AG20443 (cell line): ENCODE measurements around the gene PLA2G6.
"Not testable (repeated sequence)": the region's sequence is repeated elsewhere in the genome, so short reads cannot be mapped to it uniquely, and the experiment has no call there.

Source experiments
- DNase-seq: peaks from one replicate; pipeline ENCODE4 v3.0.0; 2012; ENCODE audit warnings: low spot score, mixed read lengths

PLA2G6 gene

DNA sequence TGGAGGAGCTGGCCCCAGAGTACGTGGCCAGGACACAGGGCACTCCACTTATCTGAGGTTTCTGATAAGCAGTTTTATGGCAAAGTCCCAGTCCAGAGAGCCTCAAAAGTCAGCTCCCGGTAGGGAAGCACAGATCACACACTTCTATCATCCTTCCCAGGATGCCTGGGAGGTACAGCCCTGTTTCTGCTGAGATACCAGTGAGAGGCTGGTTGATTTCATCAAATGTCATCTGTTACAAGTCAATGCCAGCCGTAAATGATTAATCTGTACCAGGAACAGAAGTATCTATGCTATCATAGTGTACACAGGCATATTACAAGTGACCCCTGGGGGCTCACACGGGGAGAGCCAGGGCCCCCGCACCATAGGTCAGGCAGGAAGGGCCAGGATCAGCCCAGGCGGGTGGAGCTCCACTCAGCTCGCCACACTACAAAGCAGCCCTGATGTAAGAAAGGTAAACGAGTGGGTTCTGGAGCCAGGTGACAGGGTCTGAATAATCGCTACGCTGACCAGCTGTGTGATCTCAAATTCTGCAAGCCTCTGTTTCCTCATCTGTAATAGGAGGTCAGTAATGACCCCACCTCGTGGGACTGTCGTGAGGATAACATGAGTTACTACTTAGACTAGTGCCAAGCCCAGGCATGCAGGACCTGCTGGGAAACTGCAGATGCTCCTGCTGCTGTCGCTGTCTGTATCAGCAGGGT lies 17.6 kb downstream of the PLA2G6 start:
- peak; percentile 1 for DNase-seq

DNA sequence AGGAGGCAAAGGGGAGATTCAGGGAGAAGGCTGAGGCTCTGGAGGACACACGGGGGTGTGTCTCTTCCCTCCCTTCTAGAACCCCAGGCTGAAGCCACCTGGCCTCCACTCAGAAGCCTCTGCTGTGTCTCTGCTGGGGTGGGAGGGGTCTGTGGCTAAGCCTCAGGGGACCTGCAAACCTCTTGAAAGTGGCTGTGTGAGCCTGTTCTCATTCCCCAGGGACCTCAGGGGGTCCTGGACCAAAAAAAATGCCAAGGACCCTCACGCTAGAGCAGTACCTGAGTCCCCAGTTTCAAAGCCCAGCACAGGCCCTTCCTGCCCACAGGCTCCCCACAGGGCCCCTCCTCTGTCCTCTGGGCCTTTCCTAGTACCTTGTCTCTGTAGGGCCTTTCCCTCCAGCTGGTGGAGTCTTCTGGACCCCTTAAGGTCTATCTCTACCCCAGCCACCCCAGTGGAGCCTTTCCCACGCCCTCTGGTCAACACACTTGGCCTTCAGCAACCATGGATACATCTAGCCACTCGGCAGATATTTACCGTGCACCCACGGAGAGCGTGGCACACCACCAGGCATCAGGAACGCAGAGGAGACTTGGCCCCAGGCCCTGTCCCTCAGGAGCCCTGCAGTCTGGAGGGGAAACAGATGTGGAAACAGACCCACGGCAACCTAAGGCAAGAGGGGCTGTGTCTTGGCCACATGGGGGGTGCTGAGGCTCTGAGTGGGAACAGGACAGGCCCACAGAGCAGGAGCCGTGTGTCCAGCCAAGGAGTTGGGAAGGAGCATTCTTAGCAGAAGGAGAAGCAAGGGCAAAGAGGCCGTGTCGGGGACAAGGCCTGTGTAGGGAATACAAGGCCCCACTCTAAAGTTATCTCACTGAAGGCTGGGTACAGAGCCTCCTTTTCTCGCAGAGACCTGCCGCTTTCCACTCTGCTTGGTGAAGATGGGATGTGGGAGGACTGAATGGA lies 18.5 kb downstream of the PLA2G6 start:
- peak; percentile 4 for DNase-seq

GRCh38 chr22:38155703-38156102 lies 25.9 kb downstream of the PLA2G6 start:
- DNase-seq = no peak

GRCh38 chr22:38154563-38154915 lies 27.1 kb downstream of the PLA2G6 start:
- DNase-seq = not testable (repeated sequence)

GRCh38 chr22:38153821-38154562 lies 27.6 kb downstream of the PLA2G6 start:
- DNase-seq = no peak

DNA sequence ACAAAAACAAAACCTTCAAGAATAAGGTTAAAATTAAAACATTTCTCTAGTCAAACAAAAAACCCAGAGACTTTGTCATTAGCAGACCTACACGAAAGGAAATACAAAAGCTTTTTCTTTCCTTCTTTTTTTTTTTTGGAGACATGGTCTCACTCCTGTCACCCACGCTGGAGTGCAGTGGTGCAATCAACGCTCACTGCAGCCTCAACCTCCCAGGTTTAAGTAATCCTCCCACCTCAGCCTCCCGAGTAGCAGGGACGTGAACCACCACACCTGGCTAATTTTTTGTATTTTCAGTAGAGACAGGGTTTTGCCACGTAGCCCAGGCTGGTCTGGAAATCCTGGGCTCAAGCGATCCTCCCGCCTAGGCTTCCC lies 30.5 kb downstream of the PLA2G6 start:
- no peak for DNase-seq

- DNase-seq = peak; percentile 43
Observed at GRCh38 chr22:38148245-38148644, 33.4 kb downstream of the PLA2G6 start.

DNA sequence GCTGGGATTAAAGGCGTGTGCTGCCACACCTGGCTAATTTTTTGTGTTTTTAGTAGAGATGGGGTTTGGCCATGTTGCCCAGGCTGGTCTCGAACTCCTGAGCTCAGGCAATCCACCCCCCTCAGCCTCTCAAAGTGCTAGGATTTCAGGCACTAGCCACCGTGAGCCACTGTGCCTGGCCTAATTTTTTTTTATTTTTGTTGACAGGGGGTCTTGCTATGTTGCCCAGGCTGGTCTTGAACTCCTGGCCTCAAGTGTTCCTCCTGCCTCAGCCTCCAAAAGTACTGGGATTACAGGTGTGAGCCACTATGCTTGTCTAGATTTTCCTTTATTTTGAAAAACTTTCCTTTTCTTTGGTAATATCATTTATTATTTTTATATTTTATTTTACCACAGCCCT lies 35.5 kb downstream of the PLA2G6 start:
- DNase-seq = not testable (repeated sequence)

- no peak for DNase-seq
Observed at GRCh38 chr22:38144025-38144405, 37.6 kb downstream of the PLA2G6 start.

GRCh38 chr22:38142606-38143005 lies 39.0 kb downstream of the PLA2G6 start:
- DNase-seq = no peak

DNA sequence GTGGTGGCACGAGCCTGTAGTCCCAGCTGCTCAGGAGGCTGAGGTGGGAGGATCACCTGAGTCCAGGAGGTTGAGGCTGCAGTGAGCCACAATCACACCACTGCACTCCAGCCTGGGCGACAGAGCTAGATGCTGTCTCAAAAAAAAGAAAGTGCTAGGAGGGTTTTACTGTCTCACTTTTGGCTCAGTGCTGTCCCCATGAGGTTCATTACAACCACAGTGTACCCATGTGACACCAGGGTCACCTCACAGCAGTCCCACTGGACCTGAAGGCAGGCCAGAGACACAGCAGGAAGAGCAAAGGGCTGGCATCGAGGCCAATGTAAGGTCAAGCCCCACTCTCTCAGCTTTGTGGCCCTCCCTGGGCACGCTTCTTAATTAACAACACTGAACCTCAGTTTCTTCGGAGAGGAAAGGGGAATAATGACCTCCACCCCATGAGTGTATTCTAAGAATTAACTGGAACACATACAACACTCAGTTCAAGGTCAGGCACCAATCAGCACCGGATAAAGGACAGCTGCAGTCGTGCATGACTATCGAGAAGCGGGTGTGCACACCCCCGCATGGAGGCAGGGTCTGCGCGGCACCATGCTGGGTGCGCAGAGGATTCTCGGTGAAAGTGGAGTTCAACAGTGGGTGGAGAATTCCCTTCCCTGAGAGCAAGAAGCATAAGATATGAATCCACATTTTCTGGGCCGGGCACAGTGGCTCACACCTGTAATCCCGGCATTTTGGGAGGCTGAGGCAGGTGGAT lies 40.2 kb downstream of the PLA2G6 start:
- peak; percentile 4 for DNase-seq

- DNase-seq = peak; percentile 3
Observed at GRCh38 chr22:38139901-38140300, 41.7 kb downstream of the PLA2G6 start.

DNA sequence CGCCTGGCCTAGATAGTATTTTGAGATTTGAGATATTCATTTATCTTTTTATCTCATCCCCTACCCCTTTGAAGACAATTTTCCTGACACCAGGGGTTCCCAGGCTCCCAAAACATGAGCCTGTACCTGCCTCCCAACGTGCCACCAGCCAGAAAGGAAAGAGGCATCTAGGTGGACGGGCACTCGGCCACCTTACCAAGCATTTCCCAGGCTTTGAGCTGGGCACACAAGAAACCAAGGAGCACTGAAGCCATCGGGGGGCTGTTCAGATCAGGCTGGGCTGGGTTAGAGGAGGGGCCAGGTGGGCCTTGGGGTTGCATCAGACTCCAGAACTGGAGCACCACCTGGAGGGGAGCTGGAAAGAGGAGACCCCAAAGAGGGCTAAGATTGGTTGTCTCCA lies 42.7 kb downstream of the PLA2G6 start:
- no peak for DNase-seq

- no peak for DNase-seq
Observed at GRCh38 chr22:38137876-38138687, 43.5 kb downstream of the PLA2G6 start.

DNA sequence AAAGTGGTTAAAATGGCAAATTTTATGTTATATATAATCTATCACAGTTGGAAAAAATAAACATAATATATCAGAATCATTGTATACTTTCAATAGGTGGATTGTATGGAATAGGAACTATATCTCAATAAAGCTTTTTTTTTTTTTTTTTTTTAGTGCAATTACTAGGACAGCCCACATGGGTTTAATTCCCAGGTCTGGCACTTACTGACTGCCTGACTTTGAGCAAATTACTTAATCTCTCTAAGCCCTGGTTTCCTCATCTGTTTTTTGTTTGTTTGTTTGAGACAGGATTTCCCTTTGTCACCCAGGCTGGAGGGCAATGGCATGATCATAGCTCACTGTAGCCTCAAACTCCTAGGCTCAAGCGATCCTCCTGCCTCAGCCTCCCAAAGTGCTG lies 45.0 kb downstream of the PLA2G6 start:
- no peak for DNase-seq

- DNase-seq = peak; percentile 86
Observed at GRCh38 chr22:38135133-38135706, 46.4 kb downstream of the PLA2G6 start.

DNA sequence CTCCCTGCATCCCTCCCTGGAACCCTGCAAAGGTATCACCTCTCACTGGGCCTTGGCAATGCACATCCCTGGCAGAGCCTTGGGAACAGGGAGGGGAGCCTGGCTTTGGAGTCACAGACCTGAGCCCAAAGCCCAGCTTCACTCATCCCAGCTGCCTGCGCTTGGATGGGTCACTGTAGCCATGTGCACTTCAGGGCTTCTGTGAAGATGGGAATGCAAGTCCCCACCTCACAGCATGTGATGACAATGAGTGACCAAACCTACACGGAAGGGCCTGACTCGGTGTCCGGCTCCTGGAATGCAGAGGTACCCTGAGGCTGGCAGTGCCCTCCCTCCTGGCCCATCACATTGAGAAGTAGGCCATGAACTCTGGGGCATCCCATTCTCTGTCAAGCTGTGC lies 48.3 kb downstream of the PLA2G6 start:
- DNase-seq = no peak

DNA sequence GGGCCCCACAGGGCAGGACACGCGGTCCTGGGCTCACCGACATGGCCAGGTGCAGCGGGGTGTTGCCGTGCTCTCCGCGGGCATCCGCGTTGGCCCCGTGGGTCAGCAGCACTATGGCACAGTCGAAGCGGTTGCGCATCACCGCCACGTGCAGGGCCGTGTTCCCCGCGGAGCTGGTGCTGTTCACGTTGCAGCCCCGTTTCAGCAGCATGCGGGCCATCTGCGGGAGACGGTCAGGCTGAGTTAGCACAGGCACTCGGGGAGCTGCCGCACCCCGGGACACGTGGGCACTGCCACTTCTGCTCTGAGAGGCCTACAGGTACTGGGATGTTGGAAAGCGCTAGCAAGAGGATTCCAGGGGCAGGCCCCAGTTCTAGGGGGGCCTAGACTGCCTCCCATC lies 48.8 kb downstream of the PLA2G6 start:
- DNase-seq = no peak

- DNase-seq = no peak
Observed at GRCh38 chr22:38132136-38132535, 49.5 kb downstream of the PLA2G6 start.

GRCh38 chr22:38131399-38131798 lies 50.2 kb downstream of the PLA2G6 start:
- DNase-seq = no peak

- no peak for DNase-seq
Observed at GRCh38 chr22:38129856-38130255, 51.8 kb downstream of the PLA2G6 start.
